ENCODE results near the gene BTNL2.
A peak's percentile ranks its signal among the peaks of the same experiment; 100 is the strongest.
"Not testable (repeated sequence)": the region's sequence is repeated elsewhere in the genome, so short reads cannot be mapped to it uniquely, and the experiment has no call there.

The BTNL2 gene, protein sequence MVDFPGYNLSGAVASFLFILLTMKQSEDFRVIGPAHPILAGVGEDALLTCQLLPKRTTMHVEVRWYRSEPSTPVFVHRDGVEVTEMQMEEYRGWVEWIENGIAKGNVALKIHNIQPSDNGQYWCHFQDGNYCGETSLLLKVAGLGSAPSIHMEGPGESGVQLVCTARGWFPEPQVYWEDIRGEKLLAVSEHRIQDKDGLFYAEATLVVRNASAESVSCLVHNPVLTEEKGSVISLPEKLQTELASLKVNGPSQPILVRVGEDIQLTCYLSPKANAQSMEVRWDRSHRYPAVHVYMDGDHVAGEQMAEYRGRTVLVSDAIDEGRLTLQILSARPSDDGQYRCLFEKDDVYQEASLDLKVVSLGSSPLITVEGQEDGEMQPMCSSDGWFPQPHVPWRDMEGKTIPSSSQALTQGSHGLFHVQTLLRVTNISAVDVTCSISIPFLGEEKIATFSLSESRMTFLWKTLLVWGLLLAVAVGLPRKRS

DNA sequence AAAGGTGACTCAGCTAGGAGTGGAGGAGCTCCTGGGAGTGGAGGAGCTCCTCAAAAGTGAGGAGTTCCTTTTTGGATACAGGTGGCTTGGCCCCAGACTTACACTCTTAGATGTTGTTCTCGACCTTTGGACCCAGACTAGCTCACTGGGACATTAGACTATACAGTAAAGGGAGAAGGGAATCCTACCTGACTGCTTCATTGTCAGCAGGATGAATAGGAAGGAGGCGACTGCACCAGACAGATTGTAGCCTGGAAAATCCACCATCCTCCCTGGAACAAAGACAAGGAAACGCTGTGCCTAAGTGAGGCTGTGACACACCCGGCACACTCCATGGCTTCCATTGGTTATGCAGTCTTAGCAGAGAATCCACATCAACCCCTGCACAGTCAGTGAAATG is at the start of gene BTNL2:
TSS of gene BTNL2 (minus strand) at position 325 of the 400 bp plus-strand sequence. CDS start at position 267, 58 bp downstream.
- no peak for DNase-seq

GRCh38 chr6:32449088-32449736 is 42.2 kb upstream of the BTNL2 start:
- no peak for DNase-seq

DNA sequence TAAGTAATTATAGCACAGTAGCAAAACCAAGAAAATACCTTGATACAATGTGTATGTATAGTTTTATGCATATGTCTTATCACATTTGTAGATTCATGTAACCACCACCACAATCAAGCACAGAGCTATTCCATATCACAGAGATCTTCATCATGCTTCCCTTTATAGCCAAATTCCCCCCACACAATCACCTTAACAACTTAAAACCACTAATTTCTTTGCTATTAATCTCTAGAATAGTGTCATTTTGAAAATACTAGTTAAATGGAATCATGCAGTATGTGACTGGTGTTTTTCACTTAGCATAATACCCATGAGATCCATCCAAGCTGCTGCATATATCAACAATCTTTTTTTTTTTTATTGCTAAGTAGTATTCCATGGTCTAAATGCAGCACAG is 41.0 kb upstream of the BTNL2 start:
- no peak for DNase-seq

- DNase-seq = no peak
These were observed 38.4 kb upstream of the BTNL2 start for GRCh38 chr6:32445321-32445854.

DNA sequence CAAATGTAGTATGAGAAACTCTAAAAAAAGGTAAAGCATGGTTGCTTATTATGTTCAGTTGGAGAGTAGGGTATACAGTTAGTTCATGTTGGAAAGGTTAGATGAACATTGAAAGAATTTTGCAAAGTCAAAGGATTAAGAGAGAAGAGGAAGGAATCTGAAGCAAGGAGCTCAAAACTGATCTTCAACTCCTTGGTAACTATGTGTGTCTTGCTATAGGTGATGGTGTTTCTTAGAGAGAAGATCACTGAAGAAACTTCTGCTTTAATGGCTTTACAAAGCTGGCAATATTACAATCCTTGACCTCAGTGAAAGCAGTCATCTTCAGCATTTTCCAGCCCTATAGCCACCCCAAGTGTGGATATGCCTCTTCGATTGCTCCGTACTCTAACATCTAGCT is 37.5 kb upstream of the BTNL2 start:
- DNase-seq = no peak

DNA sequence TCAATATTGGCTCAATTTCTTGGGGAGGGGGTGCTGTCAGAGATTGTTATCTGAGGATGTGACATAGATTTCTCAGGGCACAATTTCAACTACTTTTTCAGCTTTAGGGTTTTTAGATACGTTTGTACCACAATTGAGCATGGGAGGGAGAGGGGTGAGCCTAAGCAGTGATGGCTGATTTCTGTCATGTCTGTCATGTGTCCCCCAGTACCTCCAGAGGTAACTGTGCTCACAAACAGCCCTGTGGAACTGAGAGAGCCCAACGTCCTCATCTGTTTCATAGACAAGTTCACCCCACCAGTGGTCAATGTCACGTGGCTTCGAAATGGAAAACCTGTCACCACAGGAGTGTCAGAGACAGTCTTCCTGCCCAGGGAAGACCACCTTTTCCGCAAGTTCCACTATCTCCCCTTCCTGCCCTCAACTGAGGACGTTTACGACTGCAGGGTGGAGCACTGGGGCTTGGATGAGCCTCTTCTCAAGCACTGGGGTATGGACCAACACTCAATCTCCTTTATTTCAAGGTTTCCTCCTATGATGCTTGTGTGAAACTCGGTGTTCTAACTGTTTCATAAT is 36.1 kb upstream of the BTNL2 start:
- no peak for DNase-seq

GRCh38 chr6:32442243-32442667 is 35.3 kb upstream of the BTNL2 start:
- DNase-seq = no peak

- DNase-seq = peak; percentile 88
These were observed 32.7 kb upstream of the BTNL2 start, which contains the start of gene HLA-DRA for GRCh38 chr6:32439602-32440214. Gene HLA-DRA (plus strand): TSS chr6:32439887. CDS start chr6:32439951, 64 bp downstream.

DNA sequence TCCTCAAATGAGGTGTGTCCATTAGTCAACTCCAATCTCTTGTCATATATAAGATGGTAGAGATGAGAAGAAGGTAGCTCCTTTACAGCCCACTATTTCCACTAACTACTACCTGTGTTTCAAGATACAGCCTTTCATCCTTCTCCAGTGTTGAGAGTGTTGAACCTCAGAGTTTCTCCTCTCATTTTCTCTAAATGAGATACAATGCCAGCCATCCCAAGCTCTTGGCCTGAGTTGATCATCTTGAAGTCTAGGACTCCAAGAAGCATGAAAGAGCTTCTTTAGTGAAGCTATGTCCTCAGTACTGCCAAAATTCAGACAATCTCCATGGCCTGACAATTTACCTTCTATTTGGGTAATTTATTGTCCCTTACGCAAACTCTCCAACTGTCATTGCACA is 32.2 kb upstream of the BTNL2 start:
- DNase-seq = no peak

DNA sequence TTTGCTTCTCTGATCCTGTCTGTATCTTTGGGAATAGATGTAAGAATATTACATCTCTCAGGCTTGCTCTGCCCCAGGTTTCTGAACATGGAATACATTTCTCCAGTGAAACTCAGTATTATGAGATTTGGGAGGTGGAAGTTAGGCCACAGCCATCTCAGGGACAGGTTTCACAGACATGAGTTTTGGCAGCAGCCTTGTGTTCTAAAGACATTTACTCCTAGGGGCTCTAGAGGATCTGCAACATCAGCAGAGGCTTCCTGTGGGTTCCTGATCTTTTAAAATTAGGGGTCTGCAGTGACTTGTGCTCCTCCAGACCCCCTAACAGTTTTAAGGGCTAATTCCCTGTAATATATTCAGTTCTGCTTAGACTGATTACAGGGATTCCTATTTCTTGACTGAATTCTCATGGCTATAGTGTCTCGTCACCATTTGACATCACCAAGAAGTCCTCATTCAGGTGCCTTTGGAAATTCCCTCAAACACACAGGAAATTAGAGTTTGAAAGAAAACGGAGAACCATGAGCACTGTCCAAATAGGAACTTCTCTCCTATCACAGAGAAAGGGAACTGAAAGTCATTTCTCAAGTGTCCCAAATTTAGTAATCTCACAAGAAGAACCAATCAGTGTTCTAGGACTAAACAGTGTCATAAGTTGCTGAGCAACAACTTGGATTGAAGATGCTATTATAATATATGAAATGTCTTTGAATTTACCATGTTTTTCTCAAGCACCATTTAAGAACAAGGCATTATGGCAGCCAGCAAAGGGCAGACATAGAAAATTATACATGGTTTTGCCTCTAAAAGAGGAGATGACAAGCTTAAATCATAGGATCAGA is 30.2 kb upstream of the BTNL2 start:
- peak; percentile 49 for DNase-seq

- DNase-seq = no peak
These were observed 29.2 kb upstream of the BTNL2 start for GRCh38 chr6:32436186-32436585.

GRCh38 chr6:32433950-32434349 is 27.0 kb upstream of the BTNL2 start:
- not testable (repeated sequence) for DNase-seq

DNA sequence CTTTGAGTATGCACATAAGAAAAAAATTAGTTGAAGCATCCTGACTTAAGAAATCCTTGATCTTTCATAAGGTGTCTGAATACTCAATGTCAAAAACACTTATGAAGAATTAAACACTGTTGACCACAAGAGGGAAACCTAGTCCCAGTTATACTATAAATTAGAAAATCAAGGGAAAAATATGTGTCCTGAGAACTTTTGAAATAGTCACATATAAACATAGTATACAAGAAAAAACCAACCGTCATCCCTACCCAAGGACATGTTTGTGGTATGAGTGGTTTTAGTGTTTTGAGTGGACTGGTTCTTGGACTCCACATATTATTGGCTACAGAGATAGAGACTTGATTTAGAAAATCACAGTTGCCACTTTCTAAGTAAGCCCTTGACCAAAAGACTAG is 25.1 kb upstream of the BTNL2 start:
- peak; percentile 57 for DNase-seq

GRCh38 chr6:32431142-32431541 is 24.2 kb upstream of the BTNL2 start:
- no peak for DNase-seq

- DNase-seq = no peak
These were observed 23.2 kb upstream of the BTNL2 start for GRCh38 chr6:32430179-32430578.

- DNase-seq = no peak
These were observed 21.0 kb upstream of the BTNL2 start for GRCh38 chr6:32427934-32428474.

- no peak for DNase-seq
These were observed 20.2 kb upstream of the BTNL2 start for GRCh38 chr6:32427218-32427617.

DNA sequence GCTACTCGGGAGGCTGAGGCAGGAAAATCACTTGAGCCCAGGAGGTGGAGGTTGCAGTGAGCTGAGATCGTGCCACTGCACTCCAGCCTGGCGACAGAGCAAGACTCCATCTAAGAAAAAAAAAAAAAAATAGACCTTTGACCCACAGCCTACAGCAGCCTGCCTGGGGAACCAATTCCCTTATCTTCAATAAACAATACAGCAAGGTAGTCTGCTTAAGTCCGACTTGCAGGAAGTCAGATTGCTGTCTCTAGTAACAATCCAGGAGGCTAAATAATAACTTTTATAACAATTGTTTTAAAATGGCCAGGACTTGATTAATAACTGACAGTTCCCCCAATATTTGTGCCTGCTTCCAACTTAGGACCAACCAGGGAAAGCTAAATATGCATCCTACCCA is 19.4 kb upstream of the BTNL2 start:
- DNase-seq = no peak

- no peak for DNase-seq
These were observed 17.8 kb upstream of the BTNL2 start for GRCh38 chr6:32424589-32425300.

- no peak for DNase-seq
These were observed 9.1 kb upstream of the BTNL2 start for GRCh38 chr6:32416036-32416435.

DNA sequence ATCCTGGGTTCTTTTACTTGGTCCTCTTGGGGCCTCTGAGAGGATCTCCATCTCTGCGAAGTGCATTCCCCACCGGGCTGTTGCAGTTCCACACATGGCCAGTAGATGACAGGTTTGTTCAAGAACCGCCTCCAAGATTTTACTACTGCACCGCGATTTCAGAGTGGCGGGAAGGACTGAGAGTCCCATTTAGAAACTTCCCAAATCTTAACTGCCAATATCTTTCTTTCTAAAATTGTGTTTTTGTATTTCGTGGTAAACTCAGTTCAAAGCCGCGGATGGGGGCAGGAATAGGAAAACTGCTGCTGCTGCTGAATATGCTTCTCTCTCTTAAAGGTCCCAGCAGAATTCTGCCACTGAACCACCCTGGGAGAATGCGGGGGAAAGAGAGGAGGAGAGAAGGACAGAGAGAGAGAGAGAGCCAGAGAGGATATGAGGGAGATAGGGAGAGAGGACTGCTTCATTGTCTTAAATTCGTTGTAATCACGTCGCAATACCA is 8.6 kb upstream of the BTNL2 start:
- DNase-seq = peak; percentile 79

Measured in CD4-positive, alpha-beta T cell treated with Interleukin-12 subunit alpha and Interleukin-12 subunit beta, for 1 hour (primary cell).